Spleen (tissue), 11 donors: ENCODE results near the gene VSX1. TPM values are rescaled to one million over a fixed set of nuclear protein-coding genes. Genes with fewer than 3 reads are reported as not detected.

Experiments
- DNase-seq: peaks from one replicate; pipeline ENCODE4 v3.0.0-alpha.2; 2020
- H3K27ac ChIP-seq, 8 donors: fragments of 200-600 bp; sonication (generic) in 7 of 8; 1 replicate in 4 of 8; 2 replicates in 4 of 8; pipeline versions ENCODE4 v1.5.0 to v1.8.0; 2016 to 2021; ENCODE audit warnings: inconsistent platforms in 4 of 8, mild to moderate bottlenecking in 4 of 8, moderate library complexity in 1 of 8
- H3K27me3 ChIP-seq, 7 donors: fragments of 200-600 bp; sonication (generic) in 6 of 7; replicated peaks in 1 of 7; 1 replicate in 4 of 7; 2 replicates in 3 of 7; pipeline versions ENCODE4 v1.5.0 to v1.8.0; 2016 to 2021; ENCODE audit warnings: inconsistent platforms in 3 of 7, mild to moderate bottlenecking in 1 of 7
- H3K36me3 ChIP-seq, 6 donors: fragments of 200-600 bp; sonication (generic) in 5 of 6; 1 replicate in 4 of 6; 2 replicates in 2 of 6; pipeline versions ENCODE4 v1.5.0 to v1.8.0; 2016 to 2021; ENCODE audit warnings: inconsistent platforms in 2 of 6
- H3K4me1 ChIP-seq, 6 donors: fragments of 200-600 bp; sonication (generic) in 5 of 6; 1 replicate in 3 of 6; 2 replicates in 3 of 6; pipeline versions ENCODE4 v1.5.0 to v1.8.0; 2016 to 2021; ENCODE audit warnings: inconsistent platforms in 3 of 6
- H3K4me3 ChIP-seq, 8 donors: fragments of 200-600 bp; sonication (generic) in 7 of 8; 1 replicate in 4 of 8; 2 replicates in 4 of 8; pipeline versions ENCODE4 v1.5.0 to v1.8.0; 2016 to 2021; ENCODE audit warnings: inconsistent platforms in 4 of 8, mild to moderate bottlenecking in 4 of 8, moderate library complexity in 2 of 8
- H3K9me3 ChIP-seq, 8 donors: fragments of 200-600 bp; sonication (generic) in 7 of 8; 1 replicate in 4 of 8; 2 replicates in 4 of 8; pipeline versions ENCODE4 v1.5.0 to v1.8.0; 2016 to 2021; ENCODE audit warnings: inconsistent platforms in 4 of 8
- CTCF ChIP-seq, 11 experiments: fragments of 200-600 bp in 7 of 11; fragments of 450-650 bp in 4 of 11; sonication (generic) in 4 of 11; IDR thresholded peaks in 8 of 11; conservative IDR thresholded peaks in 3 of 11; 1 replicate in 7 of 11; 2 replicates in 4 of 11; pipeline versions ENCODE4 v1.4.0 to v1.8.0; 2016 to 2021; ENCODE audit warnings: antibody characterized with exemption in 11 of 11, inconsistent platforms in 4 of 11, mild to moderate bottlenecking in 1 of 11
- POLR2A ChIP-seq, 3 donors: fragments of 450-650 bp; IDR thresholded peaks; one replicate each; pipeline ENCODE4 v1.5.1; 2017; ENCODE audit warnings: antibody characterized with exemption in 3 of 3, mild to moderate bottlenecking in 1 of 3
- POLR2AphosphoS5 ChIP-seq, 3 donors: sonication (generic); formaldehyde crosslinking; IDR thresholded peaks; one replicate each; pipeline ENCODE4 v1.5.1; 2017; ENCODE audit warnings: antibody characterized with exemption in 3 of 3
- WGBS, 5 donors: extraction: QIAGEN DNeasy Blood & Tissue Kit in 3 of 5; methylation state at CpG; one replicate each; pipeline versions ENCODE4 v1.1.5 to v1.1.7; 2013 to 2018; 5-methylcytosine and 5-hydroxymethylcytosine counted together
- intact Hi-C: fragments of 100-400 bp; cut with DNase I; formaldehyde crosslinking; loops from one replicate; pipeline ENCODE4 v1.15.0; 2023; ENCODE audit warnings: low total_unique reads
- polyA plus RNA-seq, 3 donors: library from polyadenylated mRNA; stranded (reverse); fragments of 200-250 nt; gene quantifications; one replicate each; pipeline ENCODE4 v1.2.1, GENCODE V29; 2013
- total RNA-seq, 7 donors: library from RNA; depleted of rRNA in 3 of 7; stranded (reverse); fragments of >200 nt in 3 of 7; fragmentation: NEBNext Ultra II Directional in 4 of 7; extraction: Animal tissue kit (Norgen Biotek cat#: 25700) in 4 of 7; gene quantifications; one replicate each; pipeline versions ENCODE4 v1.1.0 to v1.2.1, GENCODE V29; 2016 to 2021
- donor health status: healthy with polysubstance abuse.
- donor health status: DM: no; HTN: no; CAD: no; lungs with moderate emphysema.
- donor health status: DM: no; HTN: no; CAD: no.
- donor health status: Bipolar disorder and iron deficiency.
- donor health status: healthy.
- donor health status: DM: no; HTN: no; CAD: no.
- donor health status: DM: yes; HTN: yes; CAD: no.

VSX1 gene
- total and polyA plus RNA-seq, 10 donors = not detected

- Histone ChIP-seq H3K9me3 (no peaks in the 10 kb centered on the region), H3K27ac (no peak overlapping the region), H3K4me3 (no peak overlapping the region), H3K27me3 (peaks cover 0 to 41% (median 4%) of the 10 kb centered on the region in 7 donors), H3K36me3 (no peaks in the 10 kb centered on the region), H3K4me1 (no peaks in the 10 kb centered on the region)
- no peak for DNase-seq
- WGBS, 5 donors = 87 to 98% (median 94%) methylated on average over 3 of the region's 3 CpGs
- TF ChIP-seq POLR2A (IDR thresholded peaks at IDR 0.05) = no peak
- no peak for TF ChIP-seq CTCF (IDR thresholded peaks at IDR 0.05 in 8 of 11, conservative IDR thresholded peaks at IDR 0.05 in 3 of 11)
- TF ChIP-seq POLR2AphosphoS5 (IDR thresholded peaks at IDR 0.05) = no peak
- intact Hi-C loops = no loop called here
These were observed 21.6 kb upstream of the VSX1 start for GRCh38 chr20:25103526-25103925.

GRCh38 chr20:25100914-25101313 lies 19.0 kb upstream of the VSX1 start:
- H3K36me3 ChIP-seq = no peaks in the 10 kb centered on the region
- H3K4me3 ChIP-seq = no peak overlapping the region
- TF ChIP-seq POLR2A (IDR thresholded peaks at IDR 0.05) = no peak
- TF ChIP-seq POLR2AphosphoS5 (IDR thresholded peaks at IDR 0.05) = no peak
- no peak for TF ChIP-seq CTCF (IDR thresholded peaks at IDR 0.05 in 8 of 11, conservative IDR thresholded peaks at IDR 0.05 in 3 of 11)
- H3K9me3 ChIP-seq = no peaks in the 10 kb centered on the region
- WGBS, 5 donors = 78 to 88% (median 85%) methylated on average over 3 of the region's 3 CpGs
- no peaks in the 10 kb centered on the region for H3K4me1 ChIP-seq
- intact Hi-C loops = no loop called here
- H3K27ac ChIP-seq = no peak overlapping the region
- no peak for DNase-seq
- peaks cover 0 to 41% (median 4%) of the 10 kb centered on the region in 7 donors for H3K27me3 ChIP-seq

- 49 to 65% (median 56%) methylated on average over 4 of the region's 4 CpGs for WGBS, 5 donors
- Histone ChIP-seq H3K27me3 (peaks cover 0 to 29% (median 3%) of the 10 kb centered on the region in 7 donors), H3K4me3 (no peak overlapping the region), H3K36me3 (no peaks in the 10 kb centered on the region), H3K9me3 (no peaks in the 10 kb centered on the region), H3K4me1 (no peaks in the 10 kb centered on the region), H3K27ac (no peak overlapping the region)
- DNase-seq = no peak
- TF ChIP-seq POLR2A (IDR thresholded peaks at IDR 0.05) = no peak
- no peak for TF ChIP-seq CTCF (IDR thresholded peaks at IDR 0.05 in 8 of 11, conservative IDR thresholded peaks at IDR 0.05 in 3 of 11)
- TF ChIP-seq POLR2AphosphoS5 (IDR thresholded peaks at IDR 0.05) = no peak
- intact Hi-C loops = no loop called here
These were observed 17.7 kb upstream of the VSX1 start for GRCh38 chr20:25099601-25100140.

- Histone ChIP-seq H3K4me3 (no peak overlapping the region), H3K9me3 (no peaks in the 10 kb centered on the region), H3K27ac (no peak overlapping the region), H3K4me1 (no peaks in the 10 kb centered on the region), H3K36me3 (no peaks in the 10 kb centered on the region), H3K27me3 (peaks cover 0 to 9% (median 0%) of the 10 kb centered on the region in 7 donors)
- intact Hi-C loops = no loop called here
- 37 to 51% (median 43%) methylated on average over 2 of the region's 2 CpGs for WGBS, 5 donors
- DNase-seq = no peak
- TF ChIP-seq POLR2AphosphoS5 (IDR thresholded peaks at IDR 0.05) (no peak), POLR2A (IDR thresholded peaks at IDR 0.05) (no peak), CTCF (IDR thresholded peaks at IDR 0.05 in 8 of 11, conservative IDR thresholded peaks at IDR 0.05 in 3 of 11) (no peak)
These were observed 15.6 kb upstream of the VSX1 start for GRCh38 chr20:25097498-25097897.
